Keratinocyte (primary cell): ENCODE results near the gene NELL1. TPM values are rescaled to one million over a fixed set of nuclear protein-coding genes. Genes with fewer than 3 reads are reported as not detected.

Source experiments
- DNase-seq: peaks from one replicate; pipeline ENCODE4 v3.0.0-alpha.2; 2011; ENCODE audit warnings: low read depth, missing footprints, low spot score
- FAIRE-seq: peaks from 2 replicates; lab custom pipeline; 2011; peaks lifted over from hg19 to GRCh38; lab: Jason Lieb, UNC
- H2AFZ ChIP-seq: 2 replicates; pipeline ENCODE4 v1.6.0; 2012; ENCODE audit warnings: low read length, control low read depth, inconsistent platforms; ENCODE audit not compliant: control insufficient read depth
- H3K27ac ChIP-seq: 2 replicates; pipeline ENCODE4 v1.5.1; 2011; ENCODE audit warnings: low read length; ENCODE audit not compliant: control insufficient read depth, insufficient read depth
- H3K27me3 ChIP-seq: 3 replicates; pipeline ENCODE4 v1.6.0; 2011; ENCODE audit warnings: low read length; ENCODE audit not compliant: control insufficient read depth, insufficient read depth; ENCODE audit errors: extremely low read depth
- H3K36me3 ChIP-seq, 2 experiments: 2 replicates in 1 of 2; 3 replicates in 1 of 2; pipeline ENCODE4 v1.5.1; 2011; ENCODE audit warnings: low read length in 2 of 2, mild to moderate bottlenecking in 1 of 2; ENCODE audit not compliant: control insufficient read depth in 2 of 2, insufficient read depth in 2 of 2; ENCODE audit errors: extremely low read depth in 1 of 2
- H3K4me1 ChIP-seq: 3 replicates; pipeline ENCODE4 v1.5.1; 2011; ENCODE audit warnings: low read length; ENCODE audit not compliant: control insufficient read depth, insufficient read depth; ENCODE audit errors: extremely low read depth
- H3K4me2 ChIP-seq: 3 replicates; pipeline ENCODE4 v1.6.0; 2011; ENCODE audit warnings: low read depth, low read length; ENCODE audit not compliant: control insufficient read depth, insufficient read depth; ENCODE audit errors: extremely low read depth
- H3K4me3 ChIP-seq, 3 experiments: fragments of 200-600 bp in 1 of 3; sonication (generic) in 1 of 3; 2 replicates in 2 of 3; 3 replicates in 1 of 3; pipeline ENCODE4 v1.5.1; 2011 to 2016; ENCODE audit warnings: low read length in 3 of 3, mild to moderate bottlenecking in 3 of 3, control low read depth in 2 of 3, inconsistent platforms in 1 of 3, low read depth in 1 of 3, mixed read lengths in 1 of 3, mixed run types in 1 of 3, moderate library complexity in 1 of 3; ENCODE audit not compliant: control insufficient read depth in 2 of 3, insufficient read depth in 2 of 3; ENCODE audit errors: extremely low read depth in 1 of 3
- H3K79me2 ChIP-seq: 2 replicates; pipeline ENCODE4 v1.6.0; 2012; ENCODE audit warnings: low read length; ENCODE audit not compliant: control insufficient read depth, insufficient read depth
- H3K9ac ChIP-seq: 3 replicates; pipeline ENCODE4 v1.6.0; 2011; ENCODE audit warnings: low read length; ENCODE audit not compliant: control insufficient read depth, insufficient read depth; ENCODE audit errors: extremely low read depth
- H3K9me1 ChIP-seq: 3 replicates; pipeline ENCODE4 v1.6.0; 2011; ENCODE audit warnings: low read length; ENCODE audit not compliant: control insufficient read depth, insufficient read depth; ENCODE audit errors: extremely low read depth
- H3K9me3 ChIP-seq: 2 replicates; pipeline ENCODE4 v1.5.1; 2012; ENCODE audit warnings: low read depth, low read length; ENCODE audit not compliant: control insufficient read depth
- H4K20me1 ChIP-seq: 3 replicates; pipeline ENCODE4 v1.6.0; 2011; ENCODE audit warnings: low read length; ENCODE audit not compliant: control insufficient read depth, insufficient read depth; ENCODE audit errors: extremely low read depth
- EZH2 ChIP-seq: IDR thresholded peaks from one replicate; pipeline ENCODE4 v1.6.1; 2012; ENCODE audit warnings: inconsistent platforms, mild to moderate bottlenecking, low read length, moderate library complexity
- dilution Hi-C: fragments of 300-500 bp; cut with MboI; formaldehyde crosslinking; loops from one replicate; pipeline ENCODE4 v1.7.0; 2020; ENCODE audit warnings: low sequenced_read_pairs; ENCODE audit not compliant: extremely low pct_ligation_motif_present
- polyA plus RNA-seq, 5 experiments: library from polyadenylated mRNA; depleted of rRNA in 3 of 5; stranded (reverse) in 3 of 5; stranded (forward) in 1 of 5; unstranded in 1 of 5; fragments of >200 nt; gene quantifications; 1 replicate in 1 of 5; 2 replicates in 3 of 5; 3 replicates in 1 of 5; pipeline versions ENCODE4 v1.2.1 to v1.2.3, GENCODE V29; 2011 to 2012; ENCODE audit warnings: missing spikeins in 2 of 5, low read depth in 1 of 5, low replicate concordance in 1 of 5
- TF ChIP-seq, protein P1 (sequence below), 3 experiments: IDR thresholded peaks in 1 of 3; conservative IDR thresholded peaks in 1 of 3; optimal IDR thresholded peaks in 1 of 3; 2 replicates in 2 of 3; 3 replicates in 1 of 3; pipeline versions ENCODE3 to v1.5.1; 2011; ENCODE audit warnings: low read length in 3 of 3, mild to moderate bottlenecking in 3 of 3, moderate library complexity in 2 of 3, control low read depth in 1 of 3, inconsistent platforms in 1 of 3; ENCODE audit not compliant: insufficient read depth in 2 of 3; ENCODE audit errors: extremely low read depth in 1 of 3

The NELL1 gene
- polyA plus RNA-seq, 1 donor (not counting 4 experiments of a cell fraction or from before 2014, with no cell fraction given), result not detected

DNA sequence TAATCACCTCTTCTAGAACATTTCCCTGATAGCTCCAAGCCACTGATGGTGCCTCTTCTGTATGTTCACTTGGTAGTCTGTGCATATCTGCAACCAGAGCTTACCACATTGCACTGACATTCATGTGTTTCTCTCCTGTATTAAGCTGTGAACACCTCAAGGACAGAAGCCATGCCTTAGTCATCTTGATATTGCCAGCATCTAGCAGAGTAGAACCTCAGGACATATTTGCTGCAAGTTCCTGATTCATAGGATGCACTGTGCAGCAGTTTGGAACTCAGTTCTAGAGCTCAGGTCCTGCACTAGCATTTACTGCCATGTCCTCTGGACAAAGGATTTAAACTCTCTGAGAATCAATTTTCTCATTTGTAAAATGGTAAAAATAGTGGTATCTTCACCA is 801.1 kb downstream of the NELL1 start:
- Histone ChIP-seq H3K9me1 (no peaks in the 10 kb centered on the region), H3K27ac (no peak overlapping the region), H3K9me3 (no peaks in the 10 kb centered on the region), H3K4me1 (peaks cover 10% of the 10 kb centered on the region), H4K20me1 (no peaks in the 10 kb centered on the region), H3K4me3 (no peak overlapping the region), H3K9ac (no peak overlapping the region), H2AFZ (no peak overlapping the region), H3K4me2 (no peak overlapping the region), H3K79me2 (no peaks in the 10 kb centered on the region), H3K27me3 (no peaks in the 10 kb centered on the region), H3K36me3 (no peaks in the 10 kb centered on the region)
- dilution Hi-C loops, result no loop called here
- TF ChIP-seq EZH2, result no peak
- TF ChIP-seq, protein P1, sequence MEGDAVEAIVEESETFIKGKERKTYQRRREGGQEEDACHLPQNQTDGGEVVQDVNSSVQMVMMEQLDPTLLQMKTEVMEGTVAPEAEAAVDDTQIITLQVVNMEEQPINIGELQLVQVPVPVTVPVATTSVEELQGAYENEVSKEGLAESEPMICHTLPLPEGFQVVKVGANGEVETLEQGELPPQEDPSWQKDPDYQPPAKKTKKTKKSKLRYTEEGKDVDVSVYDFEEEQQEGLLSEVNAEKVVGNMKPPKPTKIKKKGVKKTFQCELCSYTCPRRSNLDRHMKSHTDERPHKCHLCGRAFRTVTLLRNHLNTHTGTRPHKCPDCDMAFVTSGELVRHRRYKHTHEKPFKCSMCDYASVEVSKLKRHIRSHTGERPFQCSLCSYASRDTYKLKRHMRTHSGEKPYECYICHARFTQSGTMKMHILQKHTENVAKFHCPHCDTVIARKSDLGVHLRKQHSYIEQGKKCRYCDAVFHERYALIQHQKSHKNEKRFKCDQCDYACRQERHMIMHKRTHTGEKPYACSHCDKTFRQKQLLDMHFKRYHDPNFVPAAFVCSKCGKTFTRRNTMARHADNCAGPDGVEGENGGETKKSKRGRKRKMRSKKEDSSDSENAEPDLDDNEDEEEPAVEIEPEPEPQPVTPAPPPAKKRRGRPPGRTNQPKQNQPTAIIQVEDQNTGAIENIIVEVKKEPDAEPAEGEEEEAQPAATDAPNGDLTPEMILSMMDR (optimal IDR thresholded peaks at IDR 0.05 in 1 of 3, IDR thresholded peaks at IDR 0.05 in 1 of 3, conservative IDR thresholded peaks at IDR 0.05 in 1 of 3; ENCODE audit: extremely low read depth in 1 of 3, insufficient read depth in 2 of 3, low read length in 3 of 3), result no peak
- FAIRE-seq (no peak), DNase-seq (no peak)

DNA sequence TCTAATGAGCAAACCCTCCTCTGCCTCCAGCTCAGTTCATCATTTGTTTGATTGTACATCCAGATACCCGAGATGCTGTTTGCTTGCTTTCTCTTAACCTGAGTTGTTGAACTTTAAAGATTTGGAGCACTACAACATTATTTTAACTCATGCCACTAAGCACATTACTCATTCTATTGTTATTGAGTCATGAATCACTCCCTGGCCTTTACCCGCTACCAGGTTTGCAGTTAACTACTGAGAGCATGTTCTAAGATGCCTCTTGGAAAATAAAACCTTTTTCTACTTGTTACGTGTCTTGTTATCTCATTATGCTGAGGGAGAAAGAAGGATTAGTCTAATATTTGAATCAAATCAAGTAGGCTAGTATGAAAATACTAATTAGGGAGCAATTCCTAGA is 802.9 kb downstream of the NELL1 start:
- dilution Hi-C loops, result no loop called here
- Histone ChIP-seq H2AFZ (no peak overlapping the region), H3K27me3 (no peaks in the 10 kb centered on the region), H3K9ac (no peak overlapping the region), H3K27ac (no peak overlapping the region), H3K9me1 (no peaks in the 10 kb centered on the region), H3K79me2 (no peaks in the 10 kb centered on the region), H3K9me3 (no peaks in the 10 kb centered on the region), H3K4me2 (peak overlapping the region; percentile 8), H3K4me1 (peaks cover 10% of the 10 kb centered on the region), H3K36me3 (no peaks in the 10 kb centered on the region), H4K20me1 (no peaks in the 10 kb centered on the region), H3K4me3 (no peak overlapping the region)
- no peak for TF ChIP-seq EZH2
- TF ChIP-seq, protein P1 (optimal IDR thresholded peaks at IDR 0.05 in 1 of 3, IDR thresholded peaks at IDR 0.05 in 1 of 3, conservative IDR thresholded peaks at IDR 0.05 in 1 of 3; ENCODE audit: extremely low read depth in 1 of 3, insufficient read depth in 2 of 3, low read length in 3 of 3), result no peak
- FAIRE-seq (no peak), DNase-seq (no peak)
